ENCODE results near the gene CSMD2.

CSMD2 gene

DNA sequence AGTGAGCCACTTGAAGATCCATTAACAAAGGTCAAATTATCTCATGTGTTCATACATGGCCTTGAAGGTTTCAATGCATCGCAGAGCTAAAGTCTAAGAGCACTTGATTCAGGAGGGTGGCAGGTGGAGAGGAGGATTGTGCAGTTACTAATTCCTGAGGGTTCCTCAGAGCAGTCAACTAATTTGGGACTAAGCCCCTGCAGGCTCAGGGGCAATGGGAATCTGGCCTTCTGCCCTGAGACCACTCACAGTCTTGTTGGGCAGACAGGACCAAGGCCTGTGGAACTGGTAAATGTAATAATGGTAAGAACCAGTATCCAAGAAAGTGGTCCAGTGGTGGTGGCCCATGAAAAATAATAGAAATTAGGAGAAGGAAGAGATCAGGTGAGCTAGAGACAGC is 428.5 kb downstream of the CSMD2 start:
- no peak for DNase-seq

DNA sequence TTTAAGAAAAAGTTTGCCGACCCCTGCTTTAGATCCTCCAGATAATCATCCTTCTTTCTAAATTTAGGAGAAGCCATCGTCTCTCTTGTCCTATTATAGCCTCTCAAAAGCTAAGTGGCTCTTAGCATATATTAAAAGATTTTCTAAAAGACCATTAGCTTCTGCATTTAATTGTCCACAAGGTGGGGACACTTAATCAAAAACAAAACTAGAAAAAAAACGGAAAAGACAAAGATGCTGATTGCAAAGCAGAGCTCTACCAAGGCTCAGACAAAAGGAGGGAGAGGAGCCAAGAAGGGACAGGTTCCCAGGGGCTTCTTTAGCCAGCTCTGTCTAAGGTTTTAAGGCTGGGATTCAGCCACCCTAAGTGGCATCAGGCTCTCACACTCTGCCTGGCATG is 429.4 kb downstream of the CSMD2 start:
- no peak for DNase-seq

DNA sequence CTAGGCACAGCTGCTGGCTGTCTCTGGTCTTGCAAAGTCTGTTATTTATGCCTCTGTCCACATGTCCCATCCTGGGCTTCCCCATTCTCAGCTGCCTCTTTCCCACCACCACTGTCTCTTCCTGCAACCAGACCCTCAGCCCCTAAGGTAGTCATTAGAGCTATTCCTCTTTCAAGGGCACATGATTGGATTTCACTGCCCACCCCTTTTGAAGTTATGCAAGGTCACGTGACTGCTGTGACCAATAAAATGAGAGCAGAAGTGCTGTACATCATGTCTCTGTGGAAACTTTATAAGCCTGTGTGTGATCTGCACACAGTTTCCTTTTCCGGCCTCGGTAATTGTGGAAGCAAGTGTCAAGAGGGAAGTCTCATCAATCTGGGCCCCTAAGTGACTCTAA is 437.7 kb downstream of the CSMD2 start:
- DNase-seq = no peak

DNA sequence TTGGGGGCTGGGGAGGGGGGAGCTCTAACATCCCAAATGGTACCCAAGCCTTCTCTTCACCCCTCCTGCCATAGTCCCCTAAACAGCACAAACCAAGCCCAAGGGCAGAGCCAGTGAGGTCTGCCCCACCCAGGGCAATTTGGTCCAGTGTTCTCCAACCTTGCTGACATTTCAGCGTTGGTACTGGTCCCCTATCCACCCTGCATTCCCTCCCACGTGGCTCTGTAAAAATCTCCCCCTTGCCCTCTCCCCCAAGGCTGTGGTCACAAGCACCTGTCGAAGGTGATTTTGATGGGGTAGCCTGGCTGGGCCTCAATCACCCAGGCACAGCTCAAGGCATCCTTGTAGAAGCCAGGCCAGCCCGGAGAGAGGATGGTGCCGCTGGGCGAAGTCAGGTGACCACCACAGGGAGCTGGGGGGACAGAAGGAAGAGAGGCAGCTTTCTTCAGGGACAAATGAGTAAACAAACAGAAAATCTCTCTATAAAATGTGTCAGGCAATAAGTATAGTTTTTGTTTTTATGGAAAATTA is 438.7 kb downstream of the CSMD2 start:
- no peak for DNase-seq

DNA sequence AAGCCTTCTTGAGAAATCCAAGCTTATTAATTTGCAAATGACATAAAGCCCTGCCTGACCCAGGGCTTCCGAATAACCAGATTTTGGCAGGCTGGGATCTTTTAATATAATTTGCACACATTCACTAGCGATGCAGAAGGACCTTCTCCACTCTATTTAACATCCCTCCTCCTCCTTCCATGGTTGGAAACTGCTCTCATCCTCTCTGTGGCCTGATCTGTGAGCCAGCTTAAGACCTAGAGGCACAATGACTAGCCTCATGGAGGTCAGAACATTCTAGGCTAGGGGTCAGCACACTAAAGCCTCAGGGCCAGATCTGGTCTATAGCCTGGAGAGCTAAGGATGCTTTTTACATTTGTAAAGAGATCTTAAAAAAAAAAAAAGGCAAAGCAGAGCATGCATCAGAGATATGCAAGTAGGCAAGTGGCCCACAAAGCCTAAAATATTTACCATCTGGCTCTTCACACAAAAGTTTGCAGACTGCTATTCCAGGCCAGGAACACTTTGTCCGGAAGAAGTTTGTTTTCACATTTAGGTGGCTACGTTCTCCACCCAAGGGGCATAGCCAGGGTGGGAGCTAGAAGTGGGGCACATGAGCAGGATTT is 439.4 kb downstream of the CSMD2 start:
- no peak for DNase-seq

DNA sequence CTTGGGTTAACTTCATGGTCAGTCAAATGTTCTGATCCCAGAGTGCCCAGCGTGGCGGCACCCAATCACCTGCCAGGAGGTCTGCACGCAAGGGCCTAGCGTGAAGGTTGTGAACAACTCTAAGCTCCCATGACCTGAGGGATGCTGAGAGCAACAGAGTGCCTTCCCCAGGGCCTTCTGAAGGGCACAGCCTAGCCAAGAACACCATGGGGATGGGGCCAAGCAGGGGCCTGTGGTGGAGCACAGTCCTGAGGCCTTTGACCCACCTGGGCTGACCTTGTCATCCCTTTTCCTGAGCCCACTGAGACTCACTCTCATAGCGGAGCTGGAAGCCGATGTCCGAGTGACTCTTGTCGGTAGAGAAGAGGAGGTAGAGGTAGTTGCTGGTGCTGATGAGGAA is 440.0 kb downstream of the CSMD2 start:
- DNase-seq = no peak

DNA sequence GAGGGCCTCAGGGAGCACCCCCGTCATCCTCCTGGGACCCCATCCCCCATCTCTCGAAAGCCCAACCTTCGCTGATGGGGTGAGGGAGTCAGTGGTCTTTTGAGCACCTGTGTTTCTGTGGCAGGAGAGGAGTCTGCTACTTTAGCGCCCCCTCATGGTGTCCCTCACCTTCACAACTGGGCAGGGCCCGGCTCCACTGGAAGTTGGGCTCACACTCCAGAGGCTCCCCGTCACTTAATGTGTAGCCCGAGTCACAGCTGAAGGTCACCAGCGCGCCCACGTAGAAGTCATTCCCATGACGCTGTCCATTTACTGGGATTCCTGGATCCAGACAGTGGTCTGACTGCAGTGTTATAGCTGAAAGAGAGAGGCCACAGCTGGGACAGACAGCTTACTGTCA is 440.7 kb downstream of the CSMD2 start:
- no peak for DNase-seq

DNA sequence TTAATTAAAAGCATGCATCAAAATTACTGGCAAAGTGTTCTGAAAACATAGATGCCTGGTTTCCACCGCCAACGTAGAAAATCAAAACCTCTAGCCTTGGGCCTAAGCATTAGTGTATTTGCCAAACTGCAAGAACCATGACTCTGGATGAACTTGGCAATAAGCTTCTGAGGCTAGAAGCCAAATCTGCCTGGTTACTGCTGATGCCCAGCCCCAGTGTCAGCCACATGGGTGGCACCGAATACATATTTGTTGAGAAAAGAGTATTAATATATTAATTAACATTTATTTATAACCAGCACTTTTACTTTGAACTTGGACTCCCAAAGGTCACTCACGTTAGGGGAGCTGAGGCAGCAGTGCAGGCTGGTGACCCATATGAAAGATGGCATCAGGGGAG is 441.8 kb downstream of the CSMD2 start:
- DNase-seq = no peak

DNA sequence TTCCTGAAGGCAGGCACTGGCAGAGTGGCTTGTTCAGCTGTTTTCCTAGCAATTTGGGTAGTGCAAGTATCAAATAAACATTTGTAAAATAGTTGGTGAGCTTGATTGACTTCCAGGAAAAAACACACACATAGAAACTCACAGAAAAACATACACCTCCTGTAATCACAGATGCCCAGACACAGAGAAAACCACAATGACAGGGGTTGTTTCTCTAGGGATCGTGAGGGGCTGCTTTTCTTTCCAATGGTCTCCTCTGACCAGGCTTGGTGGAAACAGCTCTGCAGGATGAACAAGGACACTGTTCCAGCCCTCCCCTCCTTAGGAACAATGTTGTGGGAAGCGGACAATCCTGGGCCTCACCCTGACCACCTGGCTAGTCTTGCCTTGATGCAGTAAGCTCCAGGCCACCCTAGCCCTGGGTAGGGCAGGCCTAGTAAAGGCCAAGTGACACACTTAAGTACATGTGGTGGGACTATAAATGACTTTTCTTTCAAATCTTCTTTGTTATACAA is 443.7 kb downstream of the CSMD2 start:
- DNase-seq = no peak

DNA sequence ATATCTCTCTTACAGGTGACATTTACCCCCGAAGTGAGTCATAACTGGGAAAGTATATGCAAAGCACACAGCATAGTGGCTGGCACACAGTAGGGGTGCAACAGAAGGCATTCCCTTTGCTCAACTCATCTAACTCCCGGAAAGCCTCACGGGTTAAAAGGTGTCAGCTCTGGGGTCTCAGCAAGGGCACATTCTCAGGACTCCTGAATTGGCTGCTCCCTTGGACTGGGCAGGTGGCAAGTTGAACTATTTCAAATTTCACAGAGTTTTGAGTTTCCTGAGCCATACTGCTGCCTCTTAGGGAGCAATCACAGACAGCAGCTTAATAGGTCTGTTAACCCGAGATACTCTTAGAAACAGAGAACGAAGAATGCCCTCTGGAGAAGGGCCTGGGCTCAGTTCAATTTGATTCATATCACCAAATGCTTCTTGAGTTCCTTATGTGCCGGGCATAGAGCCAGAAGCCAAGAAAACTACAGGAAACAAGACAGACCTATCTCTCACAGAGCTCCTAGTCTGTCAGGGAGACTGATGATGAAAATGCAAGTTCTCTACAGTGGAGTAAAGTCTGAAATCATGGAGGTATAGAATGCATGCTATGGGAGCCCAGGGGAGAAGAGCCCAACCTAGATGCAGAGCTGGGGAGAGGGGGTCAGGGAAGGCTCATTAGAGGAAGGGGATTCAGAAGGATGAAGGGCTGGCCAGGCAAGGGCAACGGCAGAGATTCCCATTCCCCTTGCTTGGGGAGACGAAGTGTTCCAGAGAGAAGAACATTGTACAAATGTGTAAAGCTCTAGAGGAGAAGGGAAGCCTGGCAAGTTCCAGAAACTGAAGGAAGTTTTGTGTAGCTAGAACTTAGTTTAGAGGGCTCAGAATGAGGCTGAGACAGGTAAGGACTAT is 445.0 kb downstream of the CSMD2 start:
- DNase-seq = no peak

DNA sequence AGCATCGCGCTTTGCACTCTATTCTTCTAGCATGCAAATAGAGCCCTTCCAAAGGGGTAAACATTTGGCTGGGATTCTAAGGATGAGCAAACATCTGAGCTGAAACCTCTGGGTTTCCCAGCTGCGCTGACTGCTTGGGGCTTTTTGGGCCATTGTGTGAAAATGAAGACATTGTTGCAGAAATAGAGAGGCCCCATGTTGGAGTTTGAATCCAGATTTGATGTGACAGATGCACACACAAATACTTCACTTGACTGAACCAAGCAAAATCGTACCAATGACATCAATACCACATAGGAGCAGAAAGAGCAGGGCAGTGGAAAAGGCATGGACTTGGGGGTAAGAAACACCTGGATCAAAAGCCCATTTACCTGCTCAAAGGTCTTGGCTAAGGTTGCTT is 445.7 kb downstream of the CSMD2 start:
- no peak for DNase-seq

DNA sequence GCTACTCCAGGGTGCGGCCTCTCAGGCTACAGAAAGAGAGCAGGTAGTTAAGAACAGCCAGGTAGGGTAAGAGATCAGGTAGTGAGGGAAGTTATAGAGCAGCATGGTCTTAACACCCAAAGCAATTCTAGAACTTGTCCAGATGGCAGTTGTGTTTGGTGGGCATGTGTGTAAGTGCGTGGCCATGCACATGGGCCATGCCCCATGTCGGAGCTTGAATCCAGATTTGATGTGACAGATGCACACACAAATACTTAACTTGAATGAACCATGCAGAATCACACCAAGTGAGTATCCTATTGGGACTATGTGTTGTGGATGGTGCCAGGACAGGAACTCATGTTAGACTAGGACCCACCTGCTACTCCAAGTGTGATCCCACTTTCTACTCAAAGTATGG is 446.8 kb downstream of the CSMD2 start:
- no peak for DNase-seq

DNA sequence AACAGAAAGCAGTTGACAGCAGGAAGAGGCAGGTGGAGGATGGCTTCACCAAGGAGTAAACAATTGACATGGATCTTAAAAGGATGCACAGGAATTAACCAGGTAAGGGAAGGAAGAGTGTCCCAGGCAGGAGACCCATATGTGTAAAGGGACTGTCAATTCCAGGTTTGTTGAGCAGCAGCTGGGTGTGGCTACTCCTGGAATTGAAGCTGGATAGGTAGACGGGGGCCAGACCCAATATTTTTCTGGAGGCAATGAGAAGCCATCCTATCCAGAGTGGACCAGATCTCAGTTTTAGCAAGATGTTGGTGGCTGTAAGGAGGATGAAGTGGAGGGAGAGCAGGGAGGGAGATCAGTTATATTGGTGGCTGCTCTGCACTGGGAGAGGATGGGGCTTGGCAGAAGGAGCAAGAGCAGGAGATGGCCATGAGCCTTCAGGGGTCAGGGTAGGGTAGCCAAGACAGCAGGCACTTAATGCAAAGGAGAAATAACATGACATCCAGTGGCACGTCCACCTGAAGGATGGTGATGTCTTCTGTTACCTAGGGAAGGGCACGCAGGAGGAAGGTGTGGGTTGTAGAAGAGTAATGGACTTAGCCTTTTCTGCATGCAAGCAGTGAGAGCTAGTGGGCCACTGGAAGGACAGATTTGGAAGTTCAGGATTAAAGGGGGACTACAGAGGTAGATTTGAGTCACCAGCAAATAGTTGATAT is 447.9 kb downstream of the CSMD2 start:
- DNase-seq = no peak

DNA sequence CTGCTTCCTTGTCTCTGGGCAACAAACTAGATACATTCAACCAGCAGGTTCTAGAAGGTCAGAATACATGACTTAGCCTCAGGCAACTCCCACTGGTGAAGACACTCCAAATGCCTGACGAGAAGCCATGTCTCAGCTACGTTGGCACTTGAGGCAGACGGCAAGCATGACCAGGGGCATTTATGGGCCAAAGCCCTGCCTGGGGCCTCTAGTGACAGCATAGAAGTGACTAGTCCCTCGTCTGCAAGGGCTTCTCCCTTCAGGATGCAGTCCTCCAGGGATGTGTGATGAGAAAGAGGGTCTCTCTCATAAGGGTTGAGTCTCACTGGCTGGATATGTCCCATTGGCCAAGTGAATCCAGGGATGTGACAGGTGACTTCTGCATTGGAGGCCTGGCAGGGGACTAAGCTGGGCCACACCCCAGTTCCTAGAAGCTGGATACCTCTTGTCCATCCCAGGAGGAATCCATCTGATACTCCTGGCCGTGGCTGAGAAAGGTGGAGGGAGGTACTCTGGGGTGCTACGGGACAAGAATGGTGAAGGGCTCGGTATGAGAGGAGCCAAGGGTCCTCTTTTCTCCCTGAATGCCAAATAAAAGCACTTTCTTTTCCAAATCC is 449.7 kb downstream of the CSMD2 start:
- DNase-seq = no peak

DNA sequence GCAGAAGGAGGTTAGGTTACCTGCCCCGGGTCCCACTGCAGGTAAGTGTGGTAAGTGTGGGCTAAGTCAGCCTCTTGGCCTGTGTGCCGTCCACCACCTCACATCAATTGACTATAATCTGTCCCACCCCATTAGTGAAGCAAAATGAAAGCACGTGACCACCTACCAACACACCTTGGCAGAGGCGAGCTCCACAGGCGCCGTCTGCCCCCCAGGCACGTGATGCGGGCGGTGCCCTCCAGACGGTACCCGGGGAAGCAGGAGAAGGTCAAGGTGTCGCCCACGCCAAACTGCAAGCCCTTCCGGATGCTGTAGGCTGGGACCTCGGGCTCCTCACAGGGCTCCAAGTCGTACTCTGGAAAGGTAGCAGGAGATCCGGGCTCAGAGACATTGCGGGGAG is 450.6 kb downstream of the CSMD2 start:
- DNase-seq = no peak

DNA sequence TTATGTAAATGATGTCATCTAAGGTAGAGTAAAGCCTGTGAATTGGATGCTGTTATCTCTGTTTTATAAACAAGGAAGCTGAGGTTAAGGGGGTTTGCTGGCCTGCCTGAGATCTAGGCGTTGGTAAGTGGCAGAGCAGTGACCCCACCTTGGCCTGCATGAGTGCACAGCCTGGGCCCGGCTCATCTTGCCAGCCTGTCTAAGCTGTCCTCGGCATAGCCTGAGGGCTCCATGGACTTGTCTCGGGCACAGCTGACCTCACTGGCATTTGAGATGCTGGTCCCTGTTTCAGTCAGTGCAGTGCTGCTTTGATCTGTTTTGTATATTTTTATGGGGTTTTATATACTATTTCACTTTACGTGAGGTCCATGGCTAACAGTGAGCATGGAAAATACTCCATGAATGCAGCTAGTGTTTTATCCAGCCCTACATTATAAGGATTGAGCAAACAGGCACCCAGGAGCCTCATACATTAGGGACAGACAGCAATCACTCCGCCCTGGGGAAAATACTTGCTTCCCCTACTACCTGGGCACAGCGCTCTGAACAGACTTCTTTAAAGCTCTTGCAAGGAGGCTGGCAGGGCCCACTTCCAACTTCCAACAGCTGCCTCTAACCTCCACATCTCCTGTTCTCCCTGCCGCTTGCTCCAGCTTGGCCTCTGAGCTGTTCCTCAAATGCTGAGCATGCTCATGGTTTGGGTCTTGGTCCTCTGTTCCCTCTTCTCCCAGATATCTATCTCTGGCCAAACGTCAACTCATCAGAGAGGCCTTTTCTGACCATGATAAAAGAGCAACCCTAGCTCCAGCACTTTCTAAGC is 451.8 kb downstream of the CSMD2 start:
- no peak for DNase-seq

DNA sequence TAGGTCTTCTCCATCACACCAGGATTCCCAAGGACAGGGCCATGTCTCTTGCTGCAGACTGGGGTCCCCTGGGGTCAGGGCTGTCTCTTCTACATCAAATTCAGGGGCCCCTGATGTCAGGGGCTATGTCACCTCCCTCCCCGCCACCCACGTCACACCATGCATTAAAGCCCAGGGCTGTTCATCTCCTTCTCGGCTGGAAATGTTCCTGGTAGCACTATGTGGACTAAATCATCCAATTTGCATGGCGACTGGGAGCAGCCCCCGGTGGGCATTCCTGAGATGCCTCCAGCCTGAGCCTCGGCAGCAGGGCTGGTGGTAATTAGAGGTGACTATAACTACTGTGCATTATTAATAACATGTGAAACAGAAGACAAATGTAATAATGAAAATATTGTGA is 452.8 kb downstream of the CSMD2 start:
- DNase-seq = no peak

DNA sequence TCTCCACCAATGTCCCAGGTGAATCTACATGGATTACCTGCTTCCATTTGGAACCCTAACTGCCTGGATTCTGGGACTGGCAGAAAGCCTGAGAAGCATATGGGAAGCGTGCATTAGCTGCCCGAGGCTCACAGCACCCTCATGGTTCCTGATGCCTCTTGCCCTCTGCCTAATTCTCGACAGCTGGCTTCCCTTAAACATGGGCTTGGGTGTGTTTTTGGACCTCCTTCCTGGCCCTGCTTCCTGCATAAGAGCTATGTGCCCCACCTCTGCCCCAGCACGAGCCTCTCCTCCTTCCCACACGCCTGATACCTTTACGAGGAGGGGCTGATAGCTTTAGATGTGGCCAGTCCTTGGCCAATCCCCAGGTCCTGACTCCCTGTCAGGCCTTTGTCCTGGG is 453.5 kb downstream of the CSMD2 start:
- no peak for DNase-seq

DNA sequence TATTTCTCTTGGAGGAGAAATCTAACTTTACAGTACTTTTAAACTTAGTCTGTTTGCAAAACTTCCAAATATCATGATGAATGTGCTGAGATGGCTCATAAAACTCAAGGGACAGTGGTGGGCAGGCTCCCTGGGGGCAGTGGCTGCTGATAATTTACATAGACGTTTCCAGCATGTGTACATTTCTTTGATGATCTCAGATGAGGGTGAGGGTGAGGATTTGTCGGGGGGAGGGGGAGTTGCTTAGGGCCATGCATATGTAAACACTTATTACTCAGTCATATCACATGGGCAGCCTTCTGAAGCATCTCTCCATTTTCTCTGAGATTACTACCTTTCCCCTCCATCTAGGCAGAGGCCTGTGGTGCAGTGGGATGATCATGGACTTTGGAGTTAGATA is 454.1 kb downstream of the CSMD2 start:
- no peak for DNase-seq

DNA sequence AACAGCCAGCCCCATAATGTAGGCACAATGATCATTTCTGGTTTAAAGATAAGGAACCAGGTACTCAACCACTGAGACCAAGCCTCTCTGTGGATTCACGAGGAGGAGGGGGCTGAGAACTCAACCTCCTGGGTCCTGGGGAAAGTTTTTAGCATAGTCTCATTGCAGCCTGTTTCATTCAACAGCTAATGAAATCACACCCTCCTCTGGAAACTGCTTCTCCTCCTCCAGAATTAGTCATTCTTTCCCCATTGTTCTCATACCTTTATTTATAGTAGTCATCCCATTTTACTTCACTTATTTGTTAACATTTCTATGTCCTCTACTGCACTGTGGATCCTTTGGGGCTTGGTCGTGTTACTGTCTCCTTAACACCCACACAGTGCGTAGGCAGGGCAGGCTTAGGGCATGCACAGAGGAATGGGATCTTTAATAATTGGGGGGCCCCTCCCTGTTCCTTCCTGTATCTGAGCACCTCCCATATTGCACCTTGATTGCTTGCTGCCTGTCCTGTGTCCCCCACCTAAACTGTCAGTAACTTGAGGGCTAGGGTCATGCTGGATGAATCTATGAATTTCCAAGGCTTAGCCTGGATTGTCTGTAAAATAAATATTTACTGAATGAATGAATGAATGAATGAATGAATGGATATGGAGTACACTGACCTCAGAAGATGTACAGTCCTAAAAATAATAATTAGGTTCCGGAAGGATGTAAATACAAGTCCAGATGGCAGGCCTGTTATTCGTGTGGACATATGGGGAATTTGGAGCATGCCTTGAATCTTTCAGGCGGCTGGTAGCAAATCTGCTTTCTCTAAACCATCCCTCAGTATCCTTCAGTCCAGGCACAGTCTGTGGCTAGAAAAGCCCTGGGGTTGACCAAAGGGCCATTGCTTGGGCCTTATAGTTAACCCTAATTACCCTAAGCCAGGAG is 455.0 kb downstream of the CSMD2 start:
- DNase-seq = no peak

DNA sequence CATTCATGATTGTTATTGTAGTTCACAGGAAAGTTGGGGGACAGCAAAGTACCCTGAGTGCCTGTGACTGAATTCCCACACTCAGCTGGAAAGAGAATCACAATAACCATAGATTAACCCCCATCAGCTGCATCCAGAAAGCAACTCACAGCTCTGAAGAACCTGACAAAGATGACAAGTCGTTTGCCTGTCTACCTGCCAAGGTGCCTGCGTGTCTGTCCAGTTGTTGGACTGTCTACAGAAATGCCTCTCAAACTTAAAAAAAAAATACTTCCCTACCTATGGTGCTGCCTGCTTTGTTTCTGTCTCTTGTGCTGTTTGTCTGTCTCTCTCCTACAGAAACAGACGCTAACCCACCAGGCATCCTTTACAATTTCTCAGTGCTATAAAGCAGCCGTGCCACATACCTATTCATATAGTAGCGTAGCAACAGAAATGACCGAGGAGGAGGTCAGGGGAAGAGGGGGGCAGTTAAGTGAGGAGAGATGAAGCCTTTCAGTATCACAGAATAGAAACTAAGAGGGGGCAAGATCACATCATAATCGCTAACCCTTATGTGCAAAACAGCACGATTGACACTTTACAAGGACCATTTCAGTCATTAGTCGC is 455.8 kb downstream of the CSMD2 start:
- no peak for DNase-seq
